NT2/D1 (cell line): ENCODE measurements around the gene CFAP20.

Experiments
- YY1 ChIP-seq: IDR thresholded peaks from 2 replicates; pipeline ENCODE4 v1.6.1; 2011; ENCODE audit not compliant: insufficient read length, insufficient read depth
- ZNF274 ChIP-seq: IDR thresholded peaks from 2 replicates; pipeline ENCODE4 v1.6.1; 2011; ENCODE audit warnings: mild to moderate bottlenecking, low read depth, low read length

DNA sequence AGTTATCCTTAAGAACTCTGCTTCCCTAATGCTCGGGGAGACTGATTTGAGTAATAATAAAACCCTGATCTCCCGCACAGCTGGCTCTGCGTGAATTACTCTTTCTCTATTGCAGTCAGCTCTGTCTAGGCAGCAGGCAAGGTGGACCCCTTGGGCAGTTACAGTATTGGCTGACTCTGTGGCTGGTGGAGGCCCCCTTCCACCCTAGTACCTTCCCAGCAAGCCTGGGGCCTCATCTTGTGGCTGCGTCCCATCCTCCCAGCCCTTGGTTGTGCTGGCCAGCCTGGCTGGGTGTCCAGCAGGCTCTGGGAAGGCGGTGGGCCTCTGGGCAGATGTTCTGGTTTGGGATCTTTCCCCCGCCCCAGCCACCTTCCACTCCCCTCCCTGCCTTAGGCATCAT lies 44.5 kb downstream of the CFAP20 start:
- TF ChIP-seq YY1 (no peak), ZNF274 (no peak)
